ENCODE measurements around the gene COMMD4.

The COMMD4 gene

DNA sequence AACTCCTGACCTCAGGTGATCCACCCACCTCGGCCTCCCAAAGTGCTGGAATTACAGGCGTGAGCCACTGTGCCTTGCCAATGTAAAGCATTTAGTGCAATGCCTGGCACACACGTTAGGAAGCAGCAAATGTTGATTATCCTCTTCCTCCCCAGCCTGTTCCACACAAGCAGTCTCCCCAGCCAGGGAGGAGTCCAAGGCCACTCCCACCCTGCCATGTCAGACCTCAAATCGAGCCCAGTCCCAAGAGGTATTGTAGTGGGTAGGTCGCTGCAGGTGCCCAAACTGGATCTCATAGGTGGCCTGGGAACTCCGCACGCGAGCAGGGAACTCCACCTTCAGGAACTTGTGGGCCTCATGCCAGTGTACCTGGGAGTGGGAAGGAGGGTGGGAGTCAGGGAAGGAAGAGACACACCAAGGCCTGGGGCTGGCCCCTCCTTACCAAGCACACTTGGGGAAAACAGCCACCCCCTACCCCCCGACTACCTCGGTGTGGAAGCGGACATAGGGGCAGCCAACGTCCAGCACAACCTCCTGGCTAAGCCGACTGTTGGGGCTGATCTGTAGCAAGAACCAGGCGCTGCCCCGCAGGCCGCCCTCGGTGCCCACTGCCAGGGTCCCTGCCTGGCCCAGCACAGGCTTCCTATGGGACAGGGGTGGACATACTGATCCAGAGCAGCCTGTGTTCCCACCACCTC is 22.3 kb downstream of the COMMD4 start:
- DNase-seq: no peak

GRCh38 chr15:75358771-75359536 is 23.1 kb downstream of the COMMD4 start:
- no peak for DNase-seq

DNA sequence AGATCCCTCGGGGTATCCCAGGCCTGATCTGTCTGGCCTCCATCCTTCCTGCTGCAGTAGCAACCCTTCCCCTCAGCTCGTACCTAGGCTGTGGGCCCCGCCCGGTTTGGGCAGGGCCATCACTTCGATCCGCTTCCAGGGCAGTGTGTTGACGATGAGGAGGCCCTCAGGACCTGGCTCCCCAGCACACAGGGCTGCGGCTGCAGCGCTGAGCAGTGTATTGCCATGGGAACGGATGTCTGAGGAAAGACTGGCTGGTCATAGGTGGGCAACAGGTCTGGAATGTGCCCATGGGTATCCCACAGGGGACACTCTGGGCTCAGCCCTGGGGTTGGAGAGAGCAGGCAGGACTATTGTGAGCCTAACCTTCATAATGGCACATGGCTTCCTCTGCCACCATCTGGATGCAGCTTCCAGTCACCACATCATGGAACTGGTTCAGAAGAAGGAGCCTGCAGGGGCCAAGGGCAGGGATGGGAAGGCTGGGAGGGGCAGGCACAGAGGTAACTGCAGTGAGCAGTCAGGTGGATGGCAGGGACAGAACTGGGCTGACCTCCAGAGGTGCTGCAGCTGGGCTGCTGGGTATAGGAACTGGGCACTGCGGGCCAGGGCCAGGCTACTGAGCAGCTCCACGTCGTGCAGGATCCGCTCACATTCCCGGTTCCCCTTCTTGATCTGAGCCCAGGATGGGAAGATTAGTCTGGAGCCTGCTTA is 23.8 kb downstream of the COMMD4 start:
- no peak for DNase-seq

GRCh38 chr15:75360391-75360790 is 24.5 kb downstream of the COMMD4 start:
- DNase-seq: no peak

DNA sequence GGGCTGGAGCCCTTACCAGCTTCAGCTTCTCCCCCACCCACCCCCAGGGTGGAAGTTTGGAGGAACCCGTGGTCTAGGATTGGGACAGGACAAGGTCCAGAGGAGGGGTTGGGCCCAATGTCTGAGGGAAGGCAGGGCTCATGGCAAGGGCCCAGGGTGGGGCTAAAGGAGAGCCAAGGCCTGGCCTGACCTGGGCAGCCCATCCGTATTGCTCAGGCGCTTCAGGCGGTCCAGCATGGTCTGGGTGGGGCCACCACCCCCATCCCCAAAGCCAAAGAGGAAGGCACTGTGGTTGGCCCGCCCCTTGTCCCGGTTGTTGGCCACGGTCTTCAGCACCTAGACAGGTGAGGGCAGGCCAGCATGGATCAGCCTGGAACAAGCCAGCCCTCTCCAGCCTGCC is 25.0 kb downstream of the COMMD4 start:
- no peak for DNase-seq

DNA sequence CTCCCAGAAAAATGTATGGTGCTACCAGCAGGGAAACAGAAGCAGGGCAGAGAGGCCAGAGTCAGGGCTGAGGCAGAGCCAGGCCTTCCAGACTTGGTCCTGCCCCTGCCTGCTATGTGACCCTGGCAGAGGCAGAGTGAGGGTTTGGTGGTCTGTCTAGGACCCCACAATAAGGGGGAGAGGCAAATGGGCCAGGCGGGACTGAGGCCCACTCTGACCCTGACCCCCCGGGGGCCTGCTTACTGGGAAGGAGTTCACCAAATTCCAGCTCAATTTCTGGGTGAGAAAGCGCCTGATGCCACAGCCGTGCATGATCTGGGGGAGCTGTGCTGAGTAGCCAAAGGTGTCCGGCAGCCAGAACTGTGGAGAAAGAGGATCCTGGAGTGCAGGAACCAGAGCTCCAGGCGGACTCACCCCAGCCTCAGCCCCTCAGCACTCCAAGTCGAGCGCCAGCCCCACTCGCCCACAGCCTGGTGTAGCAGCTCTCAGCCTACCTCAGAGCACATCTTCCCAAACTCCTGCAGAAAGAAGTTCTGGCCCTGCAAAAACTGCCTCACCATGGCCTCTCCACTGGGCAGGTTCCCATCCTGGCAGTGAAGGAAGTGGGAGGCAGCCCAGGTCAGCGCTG is 25.6 kb downstream of the COMMD4 start:
- no peak for DNase-seq

GRCh38 chr15:75361989-75362641 is 26.3 kb downstream of the COMMD4 start:
- no peak for DNase-seq

- no peak for DNase-seq
These were observed 26.9 kb downstream of the COMMD4 start for GRCh38 chr15:75362642-75363249.

DNA sequence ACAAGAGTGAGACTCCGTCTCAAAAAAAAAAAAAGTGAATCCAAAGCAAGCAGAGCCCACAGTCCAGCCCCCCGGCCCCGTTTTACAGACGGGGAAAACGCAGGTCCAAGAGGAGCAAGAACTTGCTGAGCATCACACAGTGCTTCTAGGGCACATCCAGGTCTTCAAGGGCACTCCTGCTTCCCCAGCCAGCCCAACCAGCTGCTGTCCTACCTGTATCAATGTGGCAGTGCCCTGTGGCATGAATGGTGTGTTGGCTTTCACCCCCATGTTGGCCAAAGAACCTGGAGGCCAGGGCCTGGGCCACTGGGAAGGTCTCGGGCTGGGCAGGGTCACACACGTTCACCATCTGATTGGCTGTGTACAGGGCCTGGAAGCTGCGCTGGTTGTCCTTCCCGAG is 27.9 kb downstream of the COMMD4 start:
- DNase-seq: no peak

- DNase-seq: no peak
These were observed 29.0 kb downstream of the COMMD4 start for GRCh38 chr15:75364881-75365280.

DNA sequence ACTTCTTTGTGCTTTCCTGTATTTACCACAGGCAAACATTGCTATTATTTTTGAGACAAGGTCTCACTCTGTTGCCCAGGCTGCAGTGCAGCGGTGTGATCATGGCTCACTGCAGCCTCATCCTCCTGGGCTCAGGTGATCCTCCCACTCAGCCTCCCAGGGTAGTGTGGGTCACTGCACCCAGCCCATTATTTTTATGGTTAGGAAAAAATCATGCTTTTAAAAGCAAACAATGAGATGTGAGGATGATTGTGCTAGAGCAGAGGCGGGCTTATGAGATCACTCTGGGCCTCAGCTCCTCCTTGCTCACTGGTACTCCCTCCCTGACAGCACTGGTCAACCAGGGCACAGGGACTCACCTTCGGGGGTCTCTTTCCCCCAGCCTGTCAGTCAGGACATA is 30.3 kb downstream of the COMMD4 start:
- no peak for DNase-seq

DNA sequence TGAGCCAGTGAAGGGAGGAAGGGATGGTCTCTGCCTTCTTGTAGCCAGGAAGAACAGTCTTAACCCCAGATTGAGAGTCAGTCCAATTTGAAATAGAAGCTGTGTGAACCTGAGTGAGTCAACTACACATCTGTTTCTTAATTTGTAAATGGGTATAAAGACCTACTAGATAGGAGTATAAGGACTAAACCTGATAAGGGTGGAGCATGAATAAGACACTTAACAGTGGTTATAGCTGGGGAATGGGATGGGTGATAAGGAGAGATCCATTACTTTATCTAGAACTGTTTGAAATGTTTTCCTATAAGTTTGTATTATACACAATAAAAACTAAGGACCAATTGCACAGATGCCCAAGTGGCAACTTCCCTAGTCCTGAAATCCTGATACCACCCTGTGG is 31.1 kb downstream of the COMMD4 start:
- no peak for DNase-seq

GRCh38 chr15:75367406-75367912 is 31.6 kb downstream of the COMMD4 start:
- no peak for DNase-seq

DNA sequence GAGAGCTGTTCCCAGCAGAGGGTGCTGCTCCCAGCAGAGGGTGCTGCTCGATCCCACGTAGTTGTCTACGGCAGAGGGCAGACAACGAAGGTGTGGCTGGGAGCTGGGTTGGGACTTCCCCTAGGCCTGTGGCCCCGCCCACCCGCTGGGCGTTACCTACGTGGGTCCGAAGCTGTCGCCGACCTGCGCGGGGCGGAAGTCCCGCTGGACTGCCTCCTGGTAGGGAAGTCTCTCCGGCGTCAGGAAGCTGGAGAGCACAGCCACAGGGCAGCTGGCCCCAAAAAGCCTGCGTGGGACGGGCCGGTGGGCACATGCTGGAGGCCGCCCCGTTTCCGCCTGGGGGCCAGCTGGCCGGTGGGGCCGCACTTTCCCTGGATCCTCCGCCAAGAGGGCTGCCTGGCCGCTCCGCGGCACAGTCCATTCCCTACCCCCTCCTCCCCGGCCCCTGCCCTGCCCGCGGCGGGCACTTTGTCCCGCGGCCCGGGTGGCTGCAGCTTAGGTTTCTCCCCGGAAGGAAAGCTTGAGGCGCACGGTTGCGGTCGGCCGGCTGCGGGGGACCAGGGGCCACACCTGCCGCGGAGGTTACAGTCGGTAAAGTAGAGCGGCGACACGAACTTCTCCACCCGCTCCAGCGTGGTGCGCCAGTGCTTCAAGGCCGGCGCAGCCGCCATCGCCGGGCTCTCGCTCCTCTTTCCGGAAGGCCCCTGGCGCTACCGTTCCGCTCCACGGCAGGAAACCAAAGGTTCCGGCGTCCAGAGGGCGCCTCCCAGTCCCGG is 32.2 kb downstream of the COMMD4 start, which contains the start of gene MAN2C1:
Gene MAN2C1, minus strand, starts transcription at position 695 of the 776 bp plus-strand sequence. Its CDS starts 24 bp downstream, at position 671.
- DNase-seq: peak; percentile 93 to 97

DNA sequence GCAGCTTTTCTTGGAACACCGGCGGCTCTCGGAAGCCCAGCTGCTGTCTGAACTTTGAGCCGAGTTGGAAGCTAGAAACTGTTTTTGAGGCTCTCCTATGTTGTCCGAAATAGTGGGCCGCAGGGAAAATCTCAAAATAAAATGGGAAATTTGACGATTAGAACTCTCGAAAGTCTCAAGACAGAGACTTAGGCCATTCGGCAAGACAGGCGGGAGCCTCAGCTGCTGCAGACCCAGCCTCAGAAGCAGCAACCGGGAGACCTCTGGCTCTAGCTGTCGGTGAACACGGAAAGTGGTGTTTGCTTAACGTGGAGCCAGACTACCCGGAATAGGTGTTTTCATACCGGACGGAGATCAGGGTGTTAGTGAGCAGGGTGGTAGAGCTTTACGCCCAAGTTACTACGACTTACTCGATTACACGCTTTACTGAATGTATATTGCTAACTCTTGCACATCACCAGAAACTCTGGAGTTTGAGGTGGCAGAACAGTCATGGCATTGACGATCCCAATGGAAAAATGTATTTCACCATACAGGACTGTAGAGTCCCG is 32.9 kb downstream of the COMMD4 start:
- no peak for DNase-seq

DNA sequence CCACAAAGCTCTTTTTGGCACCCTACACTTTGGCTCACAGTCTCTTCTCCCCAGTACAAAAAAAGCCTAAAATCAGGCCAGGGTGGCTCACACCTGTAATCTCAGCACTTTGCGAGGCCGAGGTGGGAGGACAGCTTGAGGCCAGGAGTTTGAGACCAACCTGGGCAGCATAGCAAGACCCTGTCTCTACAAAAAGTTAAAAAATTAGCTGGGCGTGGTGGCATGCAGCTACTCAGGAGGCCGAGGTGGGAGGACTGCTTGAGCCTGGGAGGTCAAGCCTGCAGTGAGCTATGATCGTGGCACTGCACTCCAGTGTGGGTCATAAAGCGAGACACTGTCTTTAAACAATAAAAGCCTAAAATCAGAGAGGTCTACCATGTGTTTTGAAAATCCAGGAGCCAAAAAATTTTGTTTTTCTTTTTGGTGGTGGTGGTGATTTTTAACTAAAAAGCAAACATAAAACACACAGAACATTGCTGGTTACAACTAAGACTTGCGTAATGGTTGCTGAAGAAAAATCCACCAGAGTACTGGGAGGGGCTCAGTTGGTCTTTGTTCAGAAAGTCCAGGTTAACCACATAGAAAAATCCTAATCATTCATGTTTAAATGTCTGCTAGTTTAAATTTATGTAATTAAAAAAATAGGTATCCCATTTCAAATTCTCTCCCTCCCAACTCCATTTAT is 34.2 kb downstream of the COMMD4 start:
- DNase-seq: no peak

DNA sequence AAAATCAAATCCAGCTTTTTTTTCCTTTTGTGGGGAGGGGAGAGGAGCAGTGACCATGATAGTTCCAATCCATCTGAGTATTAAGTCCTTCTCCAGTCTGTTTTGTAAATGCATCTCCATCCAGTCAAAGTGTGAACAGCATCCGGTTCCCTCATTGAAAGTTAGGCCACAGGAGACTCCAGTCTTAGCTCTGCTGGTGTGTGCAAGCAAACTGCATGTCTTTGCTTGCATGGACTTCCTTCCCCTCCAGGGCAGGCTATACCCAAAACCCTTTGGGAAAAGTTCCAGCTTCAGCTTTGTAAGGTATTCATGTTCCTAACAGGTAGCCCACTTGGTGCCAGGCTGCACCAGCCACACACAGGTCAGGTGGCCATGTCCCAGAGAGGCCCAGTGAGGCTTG is 35.6 kb downstream of the COMMD4 start:
- DNase-seq: no peak

- no peak for DNase-seq
These were observed 36.2 kb downstream of the COMMD4 start for GRCh38 chr15:75371901-75372688.

DNA sequence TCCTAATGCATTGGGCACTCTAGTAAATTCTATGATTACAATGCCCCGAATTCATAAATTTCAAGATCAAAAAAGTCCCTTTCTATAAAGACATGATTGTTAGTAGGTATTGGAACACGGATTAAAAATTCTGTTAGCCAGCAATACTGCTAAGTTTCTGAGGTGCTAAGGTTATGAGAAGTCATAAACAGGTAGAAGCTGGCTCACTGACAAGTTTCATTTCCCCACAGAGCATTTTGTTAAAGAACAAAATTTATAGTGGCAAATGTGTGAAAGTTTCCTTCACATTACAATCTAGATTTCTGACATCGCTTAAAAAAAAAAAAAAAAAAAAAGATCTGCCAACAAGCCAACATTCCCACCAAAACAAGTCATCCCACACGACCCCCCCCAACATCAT is 44.9 kb downstream of the COMMD4 start:
- DNase-seq: no peak
